NCI-H2196 (cell line): Measurements from ENCODE around the gene RTL10.

Experiments
- DNase-seq: peaks from one replicate; lab custom pipeline; 2025; ENCODE audit not compliant: unreplicated experiment; lab: John Stamatoyannopoulos, UW

RTL10 gene

GRCh38 chr22:19825904-19826618 lies 28.6 kb downstream of the RTL10 start:
- no peak for DNase-seq

- DNase-seq = no peak
These were observed 29.7 kb downstream of the RTL10 start for GRCh38 chr22:19824926-19825339.

GRCh38 chr22:19824212-19824925 lies 30.3 kb downstream of the RTL10 start:
- DNase-seq = no peak

GRCh38 chr22:19823902-19824211 lies 30.8 kb downstream of the RTL10 start:
- DNase-seq = peak; percentile 59

- no peak for DNase-seq
These were observed 31.3 kb downstream of the RTL10 start for GRCh38 chr22:19823191-19823901.

- no peak for DNase-seq
These were observed 32.2 kb downstream of the RTL10 start for GRCh38 chr22:19822301-19823117.

- DNase-seq = no peak
These were observed 33.0 kb downstream of the RTL10 start for GRCh38 chr22:19821523-19822300.

GRCh38 chr22:19820880-19821522 lies 33.7 kb downstream of the RTL10 start:
- no peak for DNase-seq

GRCh38 chr22:19819911-19820879 lies 34.5 kb downstream of the RTL10 start:
- DNase-seq = no peak

- DNase-seq = no peak
These were observed 35.3 kb downstream of the RTL10 start for GRCh38 chr22:19819208-19819910.

- no peak for DNase-seq
These were observed 36.1 kb downstream of the RTL10 start for GRCh38 chr22:19818324-19819207.

- no peak for DNase-seq
These were observed 38.1 kb downstream of the RTL10 start for GRCh38 chr22:19816372-19817119.

- DNase-seq = no peak
These were observed 38.8 kb downstream of the RTL10 start for GRCh38 chr22:19815823-19816290.

- DNase-seq = no peak
These were observed 39.4 kb downstream of the RTL10 start for GRCh38 chr22:19815093-19815822.

- no peak for DNase-seq
These were observed 40.2 kb downstream of the RTL10 start for GRCh38 chr22:19814428-19814827.

GRCh38 chr22:19812910-19813309 lies 41.8 kb downstream of the RTL10 start:
- no peak for DNase-seq
